ENCODE measurements around the gene HCN3.

GRCh38 chr1:155242805-155243358, 34.4 kb upstream of the HCN3 start:
- TF ChIP-seq, protein P1, sequence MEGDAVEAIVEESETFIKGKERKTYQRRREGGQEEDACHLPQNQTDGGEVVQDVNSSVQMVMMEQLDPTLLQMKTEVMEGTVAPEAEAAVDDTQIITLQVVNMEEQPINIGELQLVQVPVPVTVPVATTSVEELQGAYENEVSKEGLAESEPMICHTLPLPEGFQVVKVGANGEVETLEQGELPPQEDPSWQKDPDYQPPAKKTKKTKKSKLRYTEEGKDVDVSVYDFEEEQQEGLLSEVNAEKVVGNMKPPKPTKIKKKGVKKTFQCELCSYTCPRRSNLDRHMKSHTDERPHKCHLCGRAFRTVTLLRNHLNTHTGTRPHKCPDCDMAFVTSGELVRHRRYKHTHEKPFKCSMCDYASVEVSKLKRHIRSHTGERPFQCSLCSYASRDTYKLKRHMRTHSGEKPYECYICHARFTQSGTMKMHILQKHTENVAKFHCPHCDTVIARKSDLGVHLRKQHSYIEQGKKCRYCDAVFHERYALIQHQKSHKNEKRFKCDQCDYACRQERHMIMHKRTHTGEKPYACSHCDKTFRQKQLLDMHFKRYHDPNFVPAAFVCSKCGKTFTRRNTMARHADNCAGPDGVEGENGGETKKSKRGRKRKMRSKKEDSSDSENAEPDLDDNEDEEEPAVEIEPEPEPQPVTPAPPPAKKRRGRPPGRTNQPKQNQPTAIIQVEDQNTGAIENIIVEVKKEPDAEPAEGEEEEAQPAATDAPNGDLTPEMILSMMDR (conservative IDR thresholded peaks at IDR 0.05): no peak
- TF ChIP-seq EZH2 (IDR thresholded peaks at IDR 0.05; ENCODE audit: low read depth): no peak

Data from PC-9 (cell line).